Activated naive CD4-positive, alpha-beta T cell treated with anti-CD3 and anti-CD28 coated beads for 36 hours (primary cell): Measurements from ENCODE around the gene CRY2. TPM values are rescaled to one million over a fixed set of nuclear protein-coding genes. Genes with fewer than 3 reads are reported as not detected.
A peak's percentile ranks its signal among the peaks of the same experiment; 100 is the strongest.

Experiments
- CTCF ChIA-PET: fragments of 350-600 bp; sonication (Branson Sonifier 250); formaldehyde crosslinking; loops from one replicate; lab custom pipeline; 2021; ENCODE audit warnings: antibody characterized with exemption; lab: Charles Lee
- DNase-seq: peaks from one replicate; pipeline ENCODE4 v3.0.0-alpha.2; 2020
- H3K27ac Mint-ChIP-seq: one replicate; pipeline ENCODE4 v1.8.0; 2021; ENCODE audit warnings: mild to moderate bottlenecking, mixed read lengths
- H3K27me3 Mint-ChIP-seq: one replicate; pipeline ENCODE4 v1.8.0; 2021; ENCODE audit warnings: low read depth, mixed read lengths
- H3K36me3 Mint-ChIP-seq: one replicate; pipeline ENCODE4 v1.8.0; 2021; ENCODE audit warnings: low read depth, mixed read lengths
- H3K4me1 Mint-ChIP-seq: one replicate; pipeline ENCODE4 v1.8.0; 2021; ENCODE audit warnings: low read depth, mixed read lengths
- H3K4me3 Mint-ChIP-seq: one replicate; pipeline ENCODE4 v1.8.0; 2021; ENCODE audit warnings: mild to moderate bottlenecking, moderate library complexity, mixed read lengths
- H3K9me3 Mint-ChIP-seq: one replicate; pipeline ENCODE4 v1.8.0; 2021; ENCODE audit warnings: mixed read lengths
- intact Hi-C: fragments of 100-400 bp; cut with micrococcal nuclease; formaldehyde crosslinking; loops from one replicate; pipeline ENCODE4 v1.15.1; 2023
- total RNA-seq, 2 experiments: library from RNA; stranded (reverse); gene quantifications; one replicate each; pipeline ENCODE4 v1.2.3, GENCODE V29; 2021

The CRY2 gene
- total RNA-seq, 2 experiments from 2014 or later, result 13.9 to 16.2 TPM

GRCh38 chr11:45927684-45928413 lies 80.6 kb downstream of the CRY2 start:
- intact Hi-C loops, result no loop called here
- no peak overlapping the region for H3K27ac Mint-ChIP-seq

GRCh38 chr11:45928535-45929215 lies 81.4 kb downstream of the CRY2 start:
- CTCF ChIA-PET, result no interaction called here

More at GRCh38 chr11:45927684-45928413, 80.6 kb downstream of the CRY2 start:
- CTCF ChIA-PET, result no interaction called here
- Mint-ChIP-seq H3K36me3 (peaks cover 3% of the 10 kb centered on the region), H3K4me1 (peaks cover 28% of the 10 kb centered on the region), H3K9me3 (no peaks in the 10 kb centered on the region), H3K4me3 (no peak overlapping the region), H3K27me3 (peaks cover 9% of the 10 kb centered on the region)
- no peak for DNase-seq

GRCh38 chr11:45929486-45930030 lies 82.3 kb downstream of the CRY2 start:
- Mint-ChIP-seq H3K27ac (peak overlapping the region; percentile 2), H3K4me3 (no peak overlapping the region)
- CTCF ChIA-PET, result interaction anchor here (1.1 to 1.8 kb wide), 2 partner anchors 12 to 77 kb away, joined by 3 to 7 read pairs; no protein-coding TSS in a partner anchor

More at GRCh38 chr11:45928535-45929215, 81.4 kb downstream of the CRY2 start:
- intact Hi-C loops, result no loop called here
- no peak overlapping the region for H3K27ac Mint-ChIP-seq
- no peaks in the 10 kb centered on the region for H3K9me3 Mint-ChIP-seq
- no peak for DNase-seq
- peaks cover 24% of the 10 kb centered on the region for H3K4me1 Mint-ChIP-seq
- no peak overlapping the region for H3K4me3 Mint-ChIP-seq
- H3K27me3 Mint-ChIP-seq, result peaks cover 6% of the 10 kb centered on the region
- peaks cover 3% of the 10 kb centered on the region for H3K36me3 Mint-ChIP-seq

GRCh38 chr11:45930031-45930794 lies 82.9 kb downstream of the CRY2 start:
- Mint-ChIP-seq H3K4me1 (peaks cover 19% of the 10 kb centered on the region), H3K36me3 (no peaks in the 10 kb centered on the region), H3K9me3 (no peaks in the 10 kb centered on the region), H3K4me3 (no peak overlapping the region), H3K27me3 (no peaks in the 10 kb centered on the region), H3K27ac (peak overlapping the region; percentile 2)
- CTCF ChIA-PET, result interaction anchor here (1.1 to 1.8 kb wide), 2 partner anchors 11 to 76 kb away, joined by 3 to 7 read pairs; no protein-coding TSS in a partner anchor
- DNase-seq, result peak; percentile 57
- intact Hi-C loops, result no loop called here

More at GRCh38 chr11:45929486-45930030, 82.3 kb downstream of the CRY2 start:
- Mint-ChIP-seq H3K9me3 (no peaks in the 10 kb centered on the region), H3K27me3 (no peaks in the 10 kb centered on the region), H3K4me1 (peaks cover 19% of the 10 kb centered on the region), H3K36me3 (no peaks in the 10 kb centered on the region)
- no peak for DNase-seq
- intact Hi-C loops, result no loop called here

- no peak for DNase-seq
- H3K27me3 Mint-ChIP-seq, result no peaks in the 10 kb centered on the region
- CTCF ChIA-PET, result interaction anchor here (1.8 kb wide), 1 partner anchor 75 kb away, joined by 7 read pairs; no protein-coding TSS in a partner anchor
- H3K36me3 Mint-ChIP-seq, result no peaks in the 10 kb centered on the region
- peak overlapping the region; percentile 0 for H3K27ac Mint-ChIP-seq
- intact Hi-C loops, result no loop called here
- H3K9me3 Mint-ChIP-seq, result no peaks in the 10 kb centered on the region
- H3K4me1 Mint-ChIP-seq, result peaks cover 19% of the 10 kb centered on the region
- H3K4me3 Mint-ChIP-seq, result no peak overlapping the region
These were observed 83.8 kb downstream of the CRY2 start for GRCh38 chr11:45930951-45931570.

DNA sequence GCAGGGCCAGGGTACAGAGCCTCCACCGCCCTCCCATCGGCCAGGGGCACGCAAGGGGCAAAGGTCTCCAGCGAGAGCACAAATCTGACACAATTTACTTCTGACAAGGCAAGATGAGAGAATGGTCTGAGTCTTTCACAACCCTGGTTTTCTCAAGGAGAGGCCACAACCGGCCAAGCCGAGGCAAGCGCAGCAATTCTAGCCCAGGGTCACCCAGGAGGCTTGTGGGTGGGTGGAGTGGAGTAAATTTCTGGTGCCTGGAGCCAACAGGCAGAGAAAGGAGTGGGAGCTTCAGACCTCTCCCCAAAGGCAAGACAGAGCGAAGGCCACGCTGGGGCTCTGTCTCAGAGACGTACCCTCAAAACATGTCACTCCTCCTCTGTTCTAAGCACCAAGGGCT lies 84.5 kb downstream of the CRY2 start:
- Mint-ChIP-seq H3K4me3 (no peak overlapping the region), H3K27ac (peak overlapping the region; percentile 0), H3K36me3 (no peaks in the 10 kb centered on the region), H3K27me3 (no peaks in the 10 kb centered on the region), H3K9me3 (no peaks in the 10 kb centered on the region), H3K4me1 (peaks cover 19% of the 10 kb centered on the region)
- DNase-seq, result no peak
- CTCF ChIA-PET, result interaction anchor here (1.8 kb wide), 1 partner anchor 75 kb away, joined by 7 read pairs; no protein-coding TSS in a partner anchor
- intact Hi-C loops, result no loop called here

GRCh38 chr11:45932217-45932616 lies 84.9 kb downstream of the CRY2 start:
- CTCF ChIA-PET, result interaction anchor here (0.6 kb wide), 1 partner anchor 243 kb away, joined by 4 read pairs; no protein-coding TSS in a partner anchor
- DNase-seq, result no peak
- intact Hi-C loops, result no loop called here
- H3K36me3 Mint-ChIP-seq, result no peaks in the 10 kb centered on the region
- no peaks in the 10 kb centered on the region for H3K9me3 Mint-ChIP-seq
- no peak overlapping the region for H3K4me3 Mint-ChIP-seq
- H3K4me1 Mint-ChIP-seq, result peaks cover 19% of the 10 kb centered on the region
- H3K27ac Mint-ChIP-seq, result no peak overlapping the region
- H3K27me3 Mint-ChIP-seq, result no peaks in the 10 kb centered on the region

Other genes with a start within 250 kb of the CRY2 start
- gene CHST1, start 181.9 kb upstream of the CRY2 start, total RNA-seq, result not detected
- gene SLC35C1, start 42.3 kb upstream of the CRY2 start, total RNA-seq, result 1 to 10 TPM; 5.6 to 6.5 TPM
- gene MAPK8IP1, start 38.2 kb downstream of the CRY2 start, total RNA-seq, result under 1 TPM; 0.22 to 0.57 TPM
- under 1 TPM; 0.32 to 0.76 TPM for gene FREY1, start 59.8 kb downstream of the CRY2 start, total RNA-seq
- gene PEX16, start 70.4 kb downstream of the CRY2 start, total RNA-seq, result 10 to 100 TPM; 28.6 to 32.5 TPM
- gene LARGE2, start 75.2 kb downstream of the CRY2 start, total RNA-seq, result under 1 TPM; 0.48 to 0.52 TPM